Endothelial cell of umbilical vein (primary cell): ENCODE measurements around the gene ZNFX1. TPM values are rescaled to one million over a fixed set of nuclear protein-coding genes. Genes with fewer than 3 reads are reported as not detected.

ENCODE experiments used
- BruUV-seq: library from RNA; stranded (reverse); fragments of 400-500 nt; replicated peaks from 2 replicates; lab custom pipeline; 2021; lab: Mats Ljungman, UMichigan
- CTCF ChIA-PET: fragments of 300-600, 350-600 bp; sonication (Branson Sonifier 250); formaldehyde crosslinking; loops from one replicate; lab custom pipeline; 2021; ENCODE audit warnings: antibody characterized with exemption, inconsistent platforms; lab: Charles Lee
- POLR2A ChIA-PET: fragments of 300-600, 350-600 bp; sonication (Branson Sonifier 250); formaldehyde crosslinking; loops from one replicate; lab custom pipeline; 2021; ENCODE audit warnings: antibody characterized with exemption, inconsistent platforms; lab: Charles Lee
- DNase-seq: peaks from one replicate; pipeline ENCODE4 v3.0.0-alpha.2; 2011; ENCODE audit warnings: low read depth, low spot score
- FAIRE-seq: peaks from 2 replicates; lab custom pipeline; 2011; peaks lifted over from hg19 to GRCh38; lab: Jason Lieb, UNC
- H2AFZ ChIP-seq: 2 replicates; pipeline ENCODE4 v1.6.0; 2012; ENCODE audit warnings: low read depth, low read length, control low read depth, inconsistent platforms
- H3K27ac ChIP-seq: 2 replicates; pipeline ENCODE4 v1.5.1; 2011; ENCODE audit warnings: low read depth, mild to moderate bottlenecking, control low read depth, low read length, moderate library complexity; ENCODE audit not compliant: insufficient read depth
- H3K27me3 ChIP-seq, 2 experiments: 2 replicates each; pipeline versions ENCODE4 v1.6.0 to v1.6.1; 2011; ENCODE audit warnings: low read length in 2 of 2, mixed read lengths in 1 of 2; ENCODE audit not compliant: control insufficient read depth in 2 of 2, insufficient read depth in 2 of 2
- H3K36me3 ChIP-seq, 2 experiments: 2 replicates in 1 of 2; 3 replicates in 1 of 2; pipeline ENCODE4 v1.5.1; 2011; ENCODE audit warnings: low read length in 2 of 2, mild to moderate bottlenecking in 1 of 2, moderate library complexity in 1 of 2; ENCODE audit not compliant: control insufficient read depth in 2 of 2, insufficient read depth in 2 of 2; ENCODE audit errors: extremely low read depth in 1 of 2
- H3K4me1 ChIP-seq: 3 replicates; pipeline ENCODE4 v1.5.1; 2011; ENCODE audit warnings: mild to moderate bottlenecking, low read length; ENCODE audit not compliant: control insufficient read depth, insufficient read depth; ENCODE audit errors: extremely low read depth
- H3K4me2 ChIP-seq: 2 replicates; pipeline ENCODE4 v1.6.1; 2011; ENCODE audit warnings: low read length, control low read depth, mixed read lengths; ENCODE audit not compliant: insufficient read depth
- H3K4me3 ChIP-seq, 3 experiments: fragments of 200-600 bp in 1 of 3; sonication (generic), shearing (Covaris generic) in 1 of 3; replicated peaks in 1 of 3; 2 replicates each; pipeline ENCODE4 v1.5.1; 2011 to 2016; ENCODE audit warnings: control low read depth in 3 of 3, low read length in 3 of 3, mild to moderate bottlenecking in 2 of 3, inconsistent platforms in 1 of 3, low read depth in 1 of 3, moderate library complexity in 1 of 3; ENCODE audit not compliant: insufficient read depth in 1 of 3
- H3K79me2 ChIP-seq: 2 replicates; pipeline ENCODE4 v1.6.0; 2012; ENCODE audit warnings: low read length, inconsistent platforms; ENCODE audit not compliant: control insufficient read depth, insufficient read depth
- H3K9ac ChIP-seq: replicated peaks from 2 replicates; pipeline ENCODE3; 2011; ENCODE audit warnings: low read length, control low read depth; ENCODE audit not compliant: insufficient read depth; ENCODE audit errors: extremely low read depth
- H3K9me1 ChIP-seq: replicated peaks from 3 replicates; pipeline ENCODE4 v1.6.0; 2011; ENCODE audit warnings: mild to moderate bottlenecking, low read length; ENCODE audit not compliant: control insufficient read depth, insufficient read depth; ENCODE audit errors: extremely low read depth
- H3K9me3 ChIP-seq: replicated peaks from 2 replicates; pipeline ENCODE4 v1.5.1; 2012; ENCODE audit warnings: low read length, inconsistent platforms; ENCODE audit not compliant: control insufficient read depth, insufficient read depth
- H4K20me1 ChIP-seq: replicated peaks from 2 replicates; pipeline ENCODE3; 2011; ENCODE audit warnings: mild to moderate bottlenecking, low read length; ENCODE audit not compliant: control insufficient read depth, insufficient read depth; ENCODE audit errors: extremely low read depth
- CTCF ChIP-seq, 2 donors: IDR thresholded peaks; 1 replicate in 1 of 2; 2 replicates in 1 of 2; pipeline ENCODE4 v1.5.1; 2011; ENCODE audit warnings: low read length in 2 of 2, mild to moderate bottlenecking in 2 of 2, moderate library complexity in 2 of 2, control low read depth in 1 of 2, inconsistent platforms in 1 of 2, low read depth in 1 of 2; ENCODE audit not compliant: insufficient read depth in 1 of 2; ENCODE audit errors: extremely low read depth in 1 of 2
- GATA2 ChIP-seq: IDR thresholded peaks from 2 replicates; pipeline ENCODE4 v1.7.0; 2011; ENCODE audit warnings: low read depth, mild to moderate bottlenecking, moderate library complexity, mixed read lengths, low read length; ENCODE audit not compliant: insufficient read length, insufficient read depth
- JUN ChIP-seq: IDR thresholded peaks from 2 replicates; pipeline ENCODE4 v1.6.1; 2011; ENCODE audit warnings: borderline replicate concordance, low read depth; ENCODE audit not compliant: insufficient read length, insufficient read depth
- POLR2A ChIP-seq: IDR thresholded peaks from 2 replicates; pipeline ENCODE4 v1.6.1; 2012; ENCODE audit warnings: low read depth, mild to moderate bottlenecking, control low read depth, low read length
- dilution Hi-C: fragments of 300-500 bp; cut with MboI; formaldehyde crosslinking; loops from one replicate; pipeline ENCODE4 v1.15.0; 2019; ENCODE audit warnings: low sequenced_read_pairs; ENCODE audit not compliant: extremely low pct_ligation_motif_present
- intact Hi-C: fragments of 100-400 bp; cut with micrococcal nuclease; formaldehyde crosslinking; loops from one replicate; pipeline ENCODE4 v1.10.0; 2022
- polyA plus RNA-seq, 4 experiments: library from polyadenylated mRNA; depleted of rRNA in 3 of 4; stranded (reverse) in 3 of 4; unstranded in 1 of 4; fragments of >200 nt; gene quantifications; 2 replicates each; pipeline versions ENCODE4 v1.2.1 to v1.2.3, GENCODE V29; 2011 to 2012; ENCODE audit warnings: missing spikeins in 1 of 4
- total RNA-seq: library from RNA; stranded (reverse); gene quantifications from 2 replicates; pipeline ENCODE4 v1.2.3, GENCODE V29; 2021
- TF ChIP-seq, protein P1 (sequence below): IDR thresholded peaks from 2 replicates; pipeline ENCODE4 v1.6.1; 2011; ENCODE audit not compliant: insufficient read depth, insufficient read length

Gene ZNFX1
- total and polyA plus RNA-seq, 2 donors (not counting 3 experiments of a cell fraction or from before 2014, with no cell fraction given), result 8.3 to 27.9 TPM

DNA sequence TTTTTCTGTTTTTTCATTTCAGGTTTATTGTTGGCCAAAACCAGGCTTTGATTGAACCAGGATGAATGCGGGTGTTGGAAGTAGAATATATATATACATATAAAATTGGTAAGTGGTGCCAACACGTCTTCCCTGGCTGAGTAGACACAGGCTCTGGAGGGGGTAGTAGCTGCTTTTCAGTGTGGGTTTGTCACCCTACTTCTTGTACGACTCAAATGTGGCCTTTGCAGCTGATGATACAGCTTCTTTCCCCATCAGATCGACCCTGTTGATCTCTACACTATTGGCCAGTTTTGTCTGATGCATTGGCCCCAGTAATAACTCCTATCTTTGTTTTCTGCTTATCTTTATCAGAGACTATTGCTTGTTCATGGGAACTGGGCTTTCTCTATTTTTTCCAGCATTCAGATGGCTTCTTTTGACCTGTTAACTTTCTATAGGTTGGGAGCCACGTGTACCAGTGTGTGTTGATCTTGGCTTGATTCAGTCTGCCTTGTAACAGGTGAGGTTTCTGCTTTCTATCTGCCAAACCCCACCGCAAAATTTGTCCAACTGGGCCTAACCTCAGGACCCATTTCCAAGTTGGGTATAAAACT, 2.7 kb upstream of the ZNFX1 start:
- Histone ChIP-seq H3K9me3 (no peaks in the 10 kb centered on the region), H3K9ac (peak overlapping the region; percentile 94), H3K27me3 (no peaks in the 10 kb centered on the region), H2AFZ (no peak overlapping the region), H3K79me2 (peaks cover 93% of the 10 kb centered on the region), H3K36me3 (peaks cover 48 to 53% of the 10 kb centered on the region in 2 experiments), H3K4me2 (peak overlapping the region; percentile 99), H3K9me1 (no peaks in the 10 kb centered on the region), H4K20me1 (peaks cover 29% of the 10 kb centered on the region), H3K4me1 (peaks cover 57% of the 10 kb centered on the region), H3K27ac (peak overlapping the region; percentile 50), H3K4me3 (peak overlapping the region; percentile 83 to 95 (median 89))
- TF ChIP-seq, protein P1, sequence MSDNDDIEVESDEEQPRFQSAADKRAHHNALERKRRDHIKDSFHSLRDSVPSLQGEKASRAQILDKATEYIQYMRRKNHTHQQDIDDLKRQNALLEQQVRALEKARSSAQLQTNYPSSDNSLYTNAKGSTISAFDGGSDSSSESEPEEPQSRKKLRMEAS, result no peak
- TF ChIP-seq GATA2 (no peak), POLR2A (peak; percentile 8)
- no peak for FAIRE-seq
- intact Hi-C loops, result no loop called here
- ChIA-PET POLR2A (interaction anchor here (1.2 to 2.8 kb wide), 2 partner anchors 12 to 40 kb away, joined by 3 to 7 read pairs; no protein-coding TSS in a partner anchor), CTCF (interaction anchor here (0.7 to 4.0 kb wide), 2 partner anchors 34 to 43 kb away, joined by 5 to 15 read pairs; no protein-coding TSS in a partner anchor)
- BruUV-seq, result TSS peak; percentile 51
- DNase-seq, result no peak
- dilution Hi-C loops, result no loop called here

DNA sequence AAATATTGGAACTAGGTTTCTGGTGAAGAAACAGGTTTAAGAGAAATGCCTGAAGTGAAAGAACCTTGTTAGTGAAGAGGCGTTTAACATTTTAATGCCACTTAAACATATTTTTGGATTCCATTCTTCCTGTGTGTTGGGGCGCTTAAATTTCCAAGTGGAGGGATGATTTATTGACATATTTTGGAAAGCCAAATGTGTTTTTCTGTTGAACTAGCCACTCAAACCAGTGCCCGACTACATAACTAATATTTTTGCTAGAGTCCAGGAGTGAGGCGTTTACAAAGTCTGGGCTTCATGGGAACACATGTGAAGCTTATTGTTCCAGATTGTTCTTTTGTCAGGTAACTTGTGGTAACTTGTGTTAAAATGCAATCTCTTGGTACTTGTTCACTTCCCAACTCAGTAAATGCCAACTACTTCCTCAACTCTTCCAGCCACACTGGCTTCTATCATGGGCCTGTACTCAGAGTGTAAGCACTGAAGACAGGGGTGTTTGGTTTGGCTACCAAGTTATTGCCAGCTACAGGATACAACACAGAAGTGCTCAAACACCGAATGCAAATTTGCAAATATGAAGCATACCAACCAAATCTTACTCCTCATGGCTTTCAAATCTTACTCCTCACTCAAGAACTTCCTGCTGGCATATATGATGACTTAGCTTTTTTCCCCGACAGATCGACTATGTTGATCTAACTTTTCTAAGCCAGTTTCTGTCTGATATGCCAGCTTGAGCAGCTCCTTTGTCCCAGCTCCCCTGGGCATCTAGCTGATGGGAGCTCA, 2.0 kb upstream of the ZNFX1 start:
- peak overlapping the region; percentile 50 for H3K27ac ChIP-seq
- FAIRE-seq, result peak; percentile 15

More for the DNA sequence above, 2.0 kb upstream of the ZNFX1 start:
- Histone ChIP-seq H4K20me1 (peaks cover 28% of the 10 kb centered on the region), H3K27me3 (no peaks in the 10 kb centered on the region), H3K9ac (peak overlapping the region; percentile 94), H3K9me3 (no peaks in the 10 kb centered on the region), H3K9me1 (no peaks in the 10 kb centered on the region), H3K4me3 (peak overlapping the region; percentile 83 to 95 (median 89)), H3K4me2 (peak overlapping the region; percentile 99), H3K79me2 (peaks cover 92% of the 10 kb centered on the region), H3K4me1 (peaks cover 54% of the 10 kb centered on the region), H3K36me3 (peaks cover 45 to 51% of the 10 kb centered on the region in 2 experiments), H2AFZ (no peak overlapping the region)
- TF ChIP-seq CTCF (IDR thresholded peaks at IDR 0.05; ENCODE audit: extremely low read depth in 1 of 2, insufficient read depth in 1 of 2, low read depth in 1 of 2, low read length in 2 of 2), result no peak
- TF ChIP-seq, protein P1, result no peak
- no peak for TF ChIP-seq JUN
- TF ChIP-seq GATA2, result no peak
- TF ChIP-seq POLR2A, result peak; percentile 39
- POLR2A ChIA-PET, result interaction anchor here (0.6 to 2.8 kb wide), 3 partner anchors 25 to 43 kb away, joined by 3 to 7 read pairs (median 4); no protein-coding TSS in a partner anchor
- BruUV-seq, result no TSS peak
- dilution Hi-C loops, result no loop called here
- CTCF ChIA-PET, result interaction anchor here (0.7 to 4.2 kb wide), 4 partner anchors 33 to 44 kb away, joined by 3 to 16 read pairs (median 10); no protein-coding TSS in a partner anchor
- intact Hi-C loops, result loop anchor here (2.0 kb wide), 1 partner anchor 43 kb away; no protein-coding TSS in a partner anchor
- DNase-seq, result no peak
